Measurements from ENCODE around the gene RAB10. TPM values are rescaled to one million over a fixed set of nuclear protein-coding genes. Genes with fewer than 3 reads are reported as not detected.
A peak's percentile ranks its signal among the peaks of the same experiment; 100 is the strongest.
"Not testable (repeated sequence)": the region's sequence is repeated elsewhere in the genome, so short reads cannot be mapped to it uniquely, and the experiment has no call there.

The RAB10 gene
- total RNA-seq, 2 experiments from 2014 or later: 106 to 109 TPM

GRCh38 chr2:26008851-26009566, 24.9 kb upstream of the RAB10 start:
- no peaks in the 10 kb centered on the region for H3K27me3 Mint-ChIP-seq
- H3K27ac Mint-ChIP-seq: no peak overlapping the region
- H3K4me1 Mint-ChIP-seq: no peaks in the 10 kb centered on the region
- no peak for DNase-seq
- H3K36me3 Mint-ChIP-seq: no peaks in the 10 kb centered on the region
- peaks cover 3% of the 10 kb centered on the region for H3K9me3 Mint-ChIP-seq
- H3K4me3 Mint-ChIP-seq: no peak overlapping the region

DNA sequence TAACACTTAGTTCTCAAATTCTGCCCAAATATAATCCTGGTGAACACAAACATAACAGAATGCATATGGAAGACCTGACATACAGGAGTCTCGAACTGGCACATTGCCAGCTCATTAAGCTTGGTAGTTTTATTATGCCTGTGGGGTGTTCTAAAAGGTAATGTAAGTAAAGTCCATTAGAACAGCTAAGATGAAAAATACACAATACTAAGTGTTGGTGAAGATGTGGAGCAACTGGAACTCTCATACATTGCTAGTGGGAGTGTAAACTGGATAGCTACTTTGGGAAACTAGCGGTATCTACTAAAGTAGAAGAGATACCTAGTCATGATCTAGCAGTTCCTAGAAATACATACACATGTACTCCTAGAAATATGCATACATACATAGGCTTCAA, 24.3 kb upstream of the RAB10 start:
- no peaks in the 10 kb centered on the region for H3K4me1 Mint-ChIP-seq
- DNase-seq: no peak
- H3K27me3 Mint-ChIP-seq: no peaks in the 10 kb centered on the region
- no peak overlapping the region for H3K4me3 Mint-ChIP-seq
- H3K27ac Mint-ChIP-seq: no peak overlapping the region
- peaks cover 3% of the 10 kb centered on the region for H3K9me3 Mint-ChIP-seq
- H3K36me3 Mint-ChIP-seq: no peaks in the 10 kb centered on the region

- Mint-ChIP-seq H3K4me1 (no peaks in the 10 kb centered on the region), H3K9me3 (peaks cover 3% of the 10 kb centered on the region), H3K4me3 (no peak overlapping the region), H3K27ac (no peak overlapping the region), H3K36me3 (no peaks in the 10 kb centered on the region), H3K27me3 (no peaks in the 10 kb centered on the region)
- no peak for DNase-seq
Observed at GRCh38 chr2:26010943-26011342, 22.9 kb upstream of the RAB10 start.

DNA sequence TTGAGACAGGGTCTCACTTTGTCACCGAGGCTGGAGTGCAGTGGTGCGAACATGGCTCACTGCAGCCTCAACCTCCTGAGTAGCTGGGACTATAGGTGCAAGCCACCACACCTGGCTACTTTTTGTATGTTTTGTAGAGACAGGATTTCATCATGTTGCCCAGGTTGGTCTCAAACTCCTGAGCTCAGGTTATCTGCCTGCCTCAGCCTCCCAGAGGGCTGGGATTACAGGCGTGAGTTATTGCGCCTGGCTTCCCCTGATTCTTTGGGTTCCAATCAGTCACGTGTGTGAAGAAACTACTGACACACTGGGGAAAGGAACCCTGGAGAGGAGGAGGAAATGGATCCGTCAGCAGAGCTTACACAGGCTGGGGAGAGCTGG, 22.3 kb upstream of the RAB10 start:
- no peaks in the 10 kb centered on the region for H3K4me1 Mint-ChIP-seq
- DNase-seq: no peak
- H3K27me3 Mint-ChIP-seq: no peaks in the 10 kb centered on the region
- no peaks in the 10 kb centered on the region for H3K36me3 Mint-ChIP-seq
- no peak overlapping the region for H3K4me3 Mint-ChIP-seq
- H3K9me3 Mint-ChIP-seq: peaks cover 3% of the 10 kb centered on the region
- H3K27ac Mint-ChIP-seq: no peak overlapping the region

DNA sequence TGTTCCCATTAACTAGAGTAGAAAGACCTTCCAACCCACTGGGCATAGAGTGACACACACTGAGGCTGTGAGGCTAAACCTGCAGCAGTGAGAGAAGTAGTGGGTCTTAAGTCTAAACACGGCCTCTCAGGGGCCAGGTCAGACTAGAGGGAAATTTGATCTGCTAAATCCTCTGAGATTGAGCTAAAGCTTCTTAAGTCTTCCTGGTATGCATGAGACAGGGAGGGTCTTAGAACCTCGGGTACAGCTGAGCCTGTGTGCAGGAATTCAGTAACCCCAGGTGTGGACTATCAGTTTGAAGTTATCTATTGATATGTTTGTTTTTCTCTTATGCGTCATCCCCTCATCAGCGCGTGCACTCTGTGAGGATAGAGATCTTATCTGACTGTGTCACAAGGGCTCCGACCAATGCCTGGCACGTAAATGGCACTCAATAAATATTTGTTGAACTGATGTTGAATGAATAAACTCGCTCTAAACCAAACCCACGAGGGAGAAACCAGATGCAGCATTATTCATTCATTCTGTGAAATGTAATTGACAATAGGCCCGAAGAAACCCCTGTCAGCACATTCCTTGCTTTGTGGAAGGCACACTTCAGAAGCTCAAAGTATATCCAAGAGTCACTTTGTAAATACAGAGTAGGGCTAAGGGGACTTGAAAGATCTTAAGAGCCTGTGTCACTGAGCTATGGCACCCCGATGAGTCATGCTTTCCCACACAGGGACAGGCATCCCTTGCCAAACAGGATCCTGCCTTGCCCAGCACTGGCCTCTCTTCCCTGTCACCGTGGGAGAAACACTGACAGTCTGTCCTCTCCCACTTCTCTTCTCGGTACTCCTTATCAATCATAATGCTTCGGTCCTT, 21.7 kb upstream of the RAB10 start:
- Mint-ChIP-seq H3K36me3 (no peaks in the 10 kb centered on the region), H3K9me3 (peaks cover 3% of the 10 kb centered on the region), H3K27me3 (no peaks in the 10 kb centered on the region), H3K4me3 (no peak overlapping the region), H3K27ac (no peak overlapping the region), H3K4me1 (no peaks in the 10 kb centered on the region)
- no peak for DNase-seq

GRCh38 chr2:26013668-26014067, 20.2 kb upstream of the RAB10 start:
- no peak for DNase-seq
- Mint-ChIP-seq H3K27me3 (no peaks in the 10 kb centered on the region), H3K27ac (no peak overlapping the region), H3K4me3 (no peak overlapping the region), H3K9me3 (peaks cover 3% of the 10 kb centered on the region), H3K4me1 (no peaks in the 10 kb centered on the region), H3K36me3 (no peaks in the 10 kb centered on the region)

GRCh38 chr2:26016012-26016705, 17.7 kb upstream of the RAB10 start:
- Mint-ChIP-seq H3K9me3 (no peaks in the 10 kb centered on the region), H3K36me3 (no peaks in the 10 kb centered on the region), H3K27me3 (no peaks in the 10 kb centered on the region), H3K27ac (no peak overlapping the region), H3K4me1 (no peaks in the 10 kb centered on the region), H3K4me3 (no peak overlapping the region)
- no peak for DNase-seq

- H3K27me3 Mint-ChIP-seq, H3K27ac Mint-ChIP-seq, H3K36me3 Mint-ChIP-seq, DNase-seq, H3K4me1 Mint-ChIP-seq, H3K4me3 Mint-ChIP-seq, H3K9me3 Mint-ChIP-seq: not testable (repeated sequence)
Observed at GRCh38 chr2:26016706-26017045, 17.2 kb upstream of the RAB10 start.

DNA sequence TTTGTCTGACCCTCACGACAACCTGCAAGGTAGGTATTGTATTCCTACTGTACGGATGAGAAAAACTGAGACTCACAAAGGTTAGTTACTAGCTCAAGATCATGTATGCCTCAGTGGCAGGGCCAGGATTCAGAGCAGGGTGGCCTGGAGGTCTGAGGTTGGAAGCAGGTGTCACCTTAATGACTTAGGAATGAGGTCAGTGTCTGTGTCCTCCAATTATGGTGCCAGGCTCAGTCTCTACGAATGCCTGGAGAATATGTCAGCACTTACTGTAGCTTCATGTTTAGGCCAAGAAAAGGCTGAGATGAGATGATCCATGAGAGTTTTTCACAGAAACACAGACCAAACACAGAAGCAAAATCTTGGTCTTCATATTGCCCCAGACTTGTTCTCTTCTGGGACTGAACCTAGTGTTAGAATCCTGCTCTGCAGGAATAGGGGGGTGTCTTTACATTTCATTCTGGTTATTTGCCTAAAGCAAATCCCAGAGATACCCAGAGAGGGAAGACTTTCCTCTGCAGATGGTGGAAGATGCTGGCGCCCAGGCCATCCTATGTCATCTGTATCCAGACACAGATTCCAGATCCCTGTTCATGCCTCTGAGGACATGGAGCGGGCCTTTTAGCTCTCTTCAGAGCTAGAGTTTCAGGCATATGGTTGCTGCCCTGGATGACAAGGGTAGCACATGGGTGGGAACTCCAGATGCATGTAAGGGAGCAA, 16.3 kb upstream of the RAB10 start:
- no peaks in the 10 kb centered on the region for H3K9me3 Mint-ChIP-seq
- DNase-seq: no peak
- H3K27ac Mint-ChIP-seq: no peak overlapping the region
- no peaks in the 10 kb centered on the region for H3K27me3 Mint-ChIP-seq
- H3K36me3 Mint-ChIP-seq: no peaks in the 10 kb centered on the region
- H3K4me1 Mint-ChIP-seq: no peaks in the 10 kb centered on the region
- H3K4me3 Mint-ChIP-seq: no peak overlapping the region

- Mint-ChIP-seq H3K27ac (no peak overlapping the region), H3K9me3 (no peaks in the 10 kb centered on the region), H3K36me3 (no peaks in the 10 kb centered on the region), H3K4me3 (no peak overlapping the region), H3K4me1 (no peaks in the 10 kb centered on the region), H3K27me3 (no peaks in the 10 kb centered on the region)
- DNase-seq: peak; percentile 16
Observed at GRCh38 chr2:26018184-26019055, 15.5 kb upstream of the RAB10 start.

DNA sequence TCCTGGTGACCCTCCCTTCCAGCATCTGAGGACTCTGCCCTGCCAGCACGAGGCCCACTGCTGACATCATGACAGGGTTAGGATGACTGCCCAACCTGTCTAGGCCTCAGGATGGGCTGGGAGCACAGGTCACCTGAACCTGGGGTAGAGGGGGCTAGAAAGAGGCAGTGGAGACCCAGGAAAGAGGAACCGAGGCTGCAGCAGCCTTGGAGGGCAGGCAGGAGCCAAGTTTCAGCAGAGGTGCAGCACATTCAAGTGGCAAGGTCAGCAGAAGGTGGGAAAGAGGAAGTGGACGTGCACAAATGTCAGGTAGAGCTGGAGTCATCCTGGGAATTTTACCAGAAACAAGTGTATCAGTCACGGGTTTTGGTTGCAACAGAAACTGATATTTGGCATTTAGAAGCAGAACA, 13.6 kb upstream of the RAB10 start:
- Mint-ChIP-seq H3K4me3 (no peak overlapping the region), H3K4me1 (no peaks in the 10 kb centered on the region), H3K27ac (no peak overlapping the region), H3K27me3 (no peaks in the 10 kb centered on the region), H3K36me3 (no peaks in the 10 kb centered on the region), H3K9me3 (no peaks in the 10 kb centered on the region)
- DNase-seq: no peak

- Mint-ChIP-seq H3K4me1 (no peaks in the 10 kb centered on the region), H3K27me3 (no peaks in the 10 kb centered on the region), H3K4me3 (no peak overlapping the region), H3K27ac (no peak overlapping the region), H3K36me3 (no peaks in the 10 kb centered on the region), H3K9me3 (no peaks in the 10 kb centered on the region)
- DNase-seq: no peak
Observed at GRCh38 chr2:26024260-26024659, 9.6 kb upstream of the RAB10 start.

DNA sequence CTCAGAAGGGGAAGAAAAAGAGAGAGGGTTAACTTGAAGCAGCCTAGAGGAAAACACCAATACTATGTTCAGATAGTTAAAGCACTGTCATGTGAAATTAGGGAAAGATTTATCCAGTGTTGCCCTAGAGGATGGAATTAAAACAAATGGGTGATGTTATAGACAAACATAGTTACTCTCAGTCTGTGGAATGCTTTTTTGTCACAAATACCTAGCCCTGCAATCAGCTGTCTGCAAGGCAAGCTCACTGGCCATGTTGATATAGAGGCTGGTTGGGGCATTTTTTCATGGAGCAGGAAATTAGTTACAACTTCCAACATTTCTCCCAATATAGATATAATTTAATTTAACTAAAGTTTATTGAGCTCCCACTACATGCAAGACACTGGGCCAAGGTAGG, 8.4 kb upstream of the RAB10 start:
- Mint-ChIP-seq H3K9me3 (no peaks in the 10 kb centered on the region), H3K4me3 (no peak overlapping the region), H3K36me3 (no peaks in the 10 kb centered on the region), H3K27me3 (no peaks in the 10 kb centered on the region), H3K4me1 (no peaks in the 10 kb centered on the region), H3K27ac (no peak overlapping the region)
- no peak for DNase-seq

- not testable (repeated sequence) for H3K9me3 Mint-ChIP-seq, DNase-seq, H3K27ac Mint-ChIP-seq, H3K36me3 Mint-ChIP-seq, H3K4me1 Mint-ChIP-seq, H3K4me3 Mint-ChIP-seq, H3K27me3 Mint-ChIP-seq
Observed at GRCh38 chr2:26028083-26028482, 5.8 kb upstream of the RAB10 start.

Data from activated naive CD8-positive, alpha-beta T cell treated with anti-CD3 and anti-CD28 coated beads for 36 hours (primary cell).